HepG2 (cell line): ENCODE data around the gene TNFAIP1. TPM values are rescaled to one million over a fixed set of nuclear protein-coding genes. Genes with fewer than 3 reads are reported as not detected.

Experiments used
- AGO1 ChIP-seq: fragments of 200-400 bp; formaldehyde crosslinking; IDR thresholded peaks from 2 replicates; pipeline ENCODE4 v1.6.1; 2017; ENCODE audit warnings: mild to moderate bottlenecking, low read depth, low read length, moderate library complexity; ENCODE audit not compliant: poor library complexity, severe bottlenecking
- FIP1L1 ChIP-seq: fragments of 200-400 bp; formaldehyde crosslinking; IDR thresholded peaks from 2 replicates; pipeline ENCODE4 v1.6.1; 2018; ENCODE audit warnings: low read depth, mild to moderate bottlenecking, low read length, moderate library complexity, borderline replicate concordance; ENCODE audit not compliant: insufficient read depth
- GPN1 ChIP-seq: sonication (generic); formaldehyde crosslinking; IDR thresholded peaks from 2 replicates; pipeline ENCODE4 v1.5.1; 2020; ENCODE audit warnings: missing genetic modification reagents, borderline replicate concordance
- KAT7 ChIP-seq: IDR thresholded peaks from 2 replicates; pipeline ENCODE4 v1.6.1; 2018; ENCODE audit warnings: borderline replicate concordance, missing compliant biosample characterization
- KDM2A ChIP-seq: sonication (generic); formaldehyde crosslinking; IDR thresholded peaks from 2 replicates; pipeline ENCODE4 v1.4.0; 2020; ENCODE audit warnings: low read depth, missing genetic modification reagents, borderline replicate concordance
- PRPF4 ChIP-seq: fragments of 200-400 bp; formaldehyde crosslinking; IDR thresholded peaks from 2 replicates; pipeline ENCODE4 v1.6.1; 2016; ENCODE audit warnings: low read length, low read depth; ENCODE audit not compliant: poor library complexity, severe bottlenecking
- REPIN1 ChIP-seq: sonication (generic); formaldehyde crosslinking; IDR thresholded peaks from 2 replicates; pipeline ENCODE4 v1.8.0; 2022; ENCODE audit warnings: missing genetic modification reagents, low read depth, mild to moderate bottlenecking, borderline replicate concordance
- SSRP1 ChIP-seq: IDR thresholded peaks from 2 replicates; pipeline ENCODE4 v1.6.1; 2016; ENCODE audit warnings: control low read depth
- TBL1XR1 ChIP-seq: fragments of 150-350 bp; IDR thresholded peaks from 2 replicates; pipeline ENCODE4 v1.6.1; 2014; ENCODE audit warnings: borderline replicate concordance, low read length; ENCODE audit not compliant: partially characterized antibody
- TEAD3 ChIP-seq: optimal IDR thresholded peaks from 2 replicates; pipeline ENCODE3; 2016; ENCODE audit warnings: borderline replicate concordance
- ZBTB39 ChIP-seq: sonication (generic); formaldehyde crosslinking; IDR thresholded peaks from 2 replicates; pipeline ENCODE4 v1.5.0; 2020; ENCODE audit warnings: missing genetic modification reagents
- ZNF225 ChIP-seq: sonication (generic); formaldehyde crosslinking; IDR thresholded peaks from 2 replicates; pipeline ENCODE4 v1.4.0; 2020; ENCODE audit warnings: mild to moderate bottlenecking, missing genetic modification reagents
- ZNF432 ChIP-seq: sonication (generic); formaldehyde crosslinking; IDR thresholded peaks from 2 replicates; pipeline ENCODE4 v1.5.0; 2020; ENCODE audit warnings: missing genetic modification reagents, mild to moderate bottlenecking, borderline replicate concordance
- ZNF552 ChIP-seq: sonication (generic); formaldehyde crosslinking; IDR thresholded peaks from 2 replicates; pipeline ENCODE4 v1.9.0; 2022; ENCODE audit warnings: missing genetic modification reagents, mild to moderate bottlenecking, borderline replicate concordance
- ZNF660 ChIP-seq: sonication (generic); formaldehyde crosslinking; IDR thresholded peaks from 2 replicates; pipeline ENCODE4 v1.5.1; 2020; ENCODE audit warnings: mild to moderate bottlenecking, low read depth, missing genetic modification reagents, borderline replicate concordance
- ZNF674 ChIP-seq: sonication (generic); formaldehyde crosslinking; IDR thresholded peaks from 2 replicates; pipeline ENCODE4 v1.5.0; 2020; ENCODE audit warnings: low read depth, mild to moderate bottlenecking, missing genetic modification reagents
- ZSCAN12 ChIP-seq: sonication (generic); formaldehyde crosslinking; IDR thresholded peaks from 2 replicates; pipeline ENCODE4 v1.9.0; 2021; ENCODE audit warnings: mild to moderate bottlenecking, missing genetic modification reagents
- polyA plus RNA-seq, 8 experiments: library from polyadenylated mRNA; depleted of rRNA in 3 of 8; stranded (reverse) in 7 of 8; unstranded in 1 of 8; fragments of >200 nt; fragmentation: Illumina TruSeq in 4 of 8; extraction: Trizol in 4 of 8; gene quantifications; 2 replicates each; pipeline versions ENCODE4 v1.2.1 to v1.2.3, GENCODE V29; 2011 to 2016; ENCODE audit warnings: low read depth in 4 of 8, missing spikeins in 1 of 8, mixed read lengths in 1 of 8; ENCODE audit not compliant: insufficient read depth in 1 of 8
- total RNA-seq, 5 experiments: library from RNA; depleted of rRNA; stranded (reverse); fragments of >200 nt; fragmentation: Illumina TruSeq; extraction: Trizol; gene quantifications; 2 replicates each; pipeline ENCODE4 v1.2.3, GENCODE V29; 2016; ENCODE audit warnings: low read depth in 1 of 5
- TF ChIP-seq, protein P1 (sequence below): sonication (generic); formaldehyde crosslinking; IDR thresholded peaks from 2 replicates; pipeline ENCODE4 v1.8.0; 2023; ENCODE audit warnings: mild to moderate bottlenecking, missing genetic modification reagents
- TF ChIP-seq, protein P2 (sequence below): IDR thresholded peaks from 2 replicates; pipeline ENCODE4 v1.6.1; 2016; ENCODE audit warnings: mild to moderate bottlenecking, missing biosample characterization, missing genetic modification reagents
- TF ChIP-seq, protein P3 (sequence below): sonication (generic); formaldehyde crosslinking; IDR thresholded peaks from 2 replicates; pipeline ENCODE4 v1.4.0; 2020; ENCODE audit warnings: missing genetic modification reagents
- TF ChIP-seq, protein P4 (sequence below): sonication (generic); formaldehyde crosslinking; IDR thresholded peaks from 2 replicates; pipeline ENCODE4 v1.4.0; 2020; ENCODE audit warnings: low read depth, mild to moderate bottlenecking, missing genetic modification reagents

Gene TNFAIP1
- total and polyA plus RNA-seq, 2 of the 13 experiments (the other 11 are each of a cell fraction or from before 2014, with no cell fraction given), result 17.5 to 40.6 TPM

- TF ChIP-seq ZNF674, result no peak
- TF ChIP-seq ZNF225 (CRISPR knock-in tag), result 0 out of 2 replicates have a peak, but pooled peaks have one; percentile 6
- no peak for TF ChIP-seq FIP1L1
- peak; percentile 90 for TF ChIP-seq TEAD3 (CRISPR knock-in tag)
- TF ChIP-seq REPIN1, result peak; percentile 72; the same call in 1 of the 2 replicates
- TF ChIP-seq SSRP1 (CRISPR knock-in tag), result no peak
- no peak for TF ChIP-seq ZNF660
- TF ChIP-seq TBL1XR1, result peak; percentile 93
- peak; percentile 68; the same call in 1 of the 2 replicates for TF ChIP-seq KAT7 (CRISPR knock-in tag)
- TF ChIP-seq ZNF552 (CRISPR knock-in tag), result peak; percentile 82; the same call in 1 of the 2 replicates
- peak; percentile 84 for TF ChIP-seq KDM2A (CRISPR knock-in tag)
- no peak for TF ChIP-seq ZBTB39 (CRISPR knock-in tag)
- TF ChIP-seq ZSCAN12 (CRISPR knock-in tag), result no peak
- TF ChIP-seq ZNF432, result no peak
- TF ChIP-seq, protein P1, sequence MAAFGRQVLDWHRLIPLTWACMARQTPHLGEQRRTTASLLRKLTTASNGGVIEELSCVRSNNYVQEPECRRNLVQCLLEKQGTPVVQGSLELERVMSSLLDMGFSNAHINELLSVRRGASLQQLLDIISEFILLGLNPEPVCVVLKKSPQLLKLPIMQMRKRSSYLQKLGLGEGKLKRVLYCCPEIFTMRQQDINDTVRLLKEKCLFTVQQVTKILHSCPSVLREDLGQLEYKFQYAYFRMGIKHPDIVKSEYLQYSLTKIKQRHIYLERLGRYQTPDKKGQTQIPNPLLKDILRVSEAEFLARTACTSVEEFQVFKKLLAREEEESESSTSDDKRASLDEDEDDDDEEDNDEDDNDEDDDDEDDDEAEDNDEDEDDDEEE, result no peak
- no peak for TF ChIP-seq PRPF4
- peak; percentile 79 for TF ChIP-seq AGO1
- no peak for TF ChIP-seq GPN1 (CRISPR knock-in tag)
- TF ChIP-seq, protein P2, sequence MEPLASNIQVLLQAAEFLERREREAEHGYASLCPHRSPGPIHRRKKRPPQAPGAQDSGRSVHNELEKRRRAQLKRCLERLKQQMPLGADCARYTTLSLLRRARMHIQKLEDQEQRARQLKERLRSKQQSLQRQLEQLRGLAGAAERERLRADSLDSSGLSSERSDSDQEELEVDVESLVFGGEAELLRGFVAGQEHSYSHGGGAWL (CRISPR knock-in tag), result peak; percentile 34; the same call in 1 of the 2 replicates
- TF ChIP-seq, protein P3, sequence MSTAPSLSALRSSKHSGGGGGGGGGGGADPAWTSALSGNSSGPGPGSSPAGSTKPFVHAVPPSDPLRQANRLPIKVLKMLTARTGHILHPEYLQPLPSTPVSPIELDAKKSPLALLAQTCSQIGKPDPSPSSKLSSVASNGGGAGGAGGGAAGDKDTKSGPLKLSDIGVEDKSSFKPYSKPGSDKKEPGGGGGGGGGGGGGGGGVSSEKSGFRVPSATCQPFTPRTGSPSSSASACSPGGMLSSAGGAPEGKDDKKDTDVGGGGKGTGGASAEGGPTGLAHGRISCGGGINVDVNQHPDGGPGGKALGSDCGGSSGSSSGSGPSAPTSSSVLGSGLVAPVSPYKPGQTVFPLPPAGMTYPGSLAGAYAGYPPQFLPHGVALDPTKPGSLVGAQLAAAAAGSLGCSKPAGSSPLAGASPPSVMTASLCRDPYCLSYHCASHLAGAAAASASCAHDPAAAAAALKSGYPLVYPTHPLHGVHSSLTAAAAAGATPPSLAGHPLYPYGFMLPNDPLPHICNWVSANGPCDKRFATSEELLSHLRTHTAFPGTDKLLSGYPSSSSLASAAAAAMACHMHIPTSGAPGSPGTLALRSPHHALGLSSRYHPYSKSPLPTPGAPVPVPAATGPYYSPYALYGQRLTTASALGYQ, result peak; percentile 81; the same call in 1 of the 2 replicates
- TF ChIP-seq, protein P4, sequence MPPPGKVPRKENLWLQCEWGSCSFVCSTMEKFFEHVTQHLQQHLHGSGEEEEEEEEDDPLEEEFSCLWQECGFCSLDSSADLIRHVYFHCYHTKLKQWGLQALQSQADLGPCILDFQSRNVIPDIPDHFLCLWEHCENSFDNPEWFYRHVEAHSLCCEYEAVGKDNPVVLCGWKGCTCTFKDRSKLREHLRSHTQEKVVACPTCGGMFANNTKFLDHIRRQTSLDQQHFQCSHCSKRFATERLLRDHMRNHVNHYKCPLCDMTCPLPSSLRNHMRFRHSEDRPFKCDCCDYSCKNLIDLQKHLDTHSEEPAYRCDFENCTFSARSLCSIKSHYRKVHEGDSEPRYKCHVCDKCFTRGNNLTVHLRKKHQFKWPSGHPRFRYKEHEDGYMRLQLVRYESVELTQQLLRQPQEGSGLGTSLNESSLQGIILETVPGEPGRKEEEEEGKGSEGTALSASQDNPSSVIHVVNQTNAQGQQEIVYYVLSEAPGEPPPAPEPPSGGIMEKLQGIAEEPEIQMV (CRISPR knock-in tag), result no peak; the same call in 1 of the 2 replicates
Observed at GRCh38 chr17:28335201-28335958, at the start of gene TNFAIP1, which contains the start of gene IFT20 (continued).
